HG03039 (cell line): ENCODE measurements around the gene PARD6B.
"Not testable (repeated sequence)": the region's sequence is repeated elsewhere in the genome, so short reads cannot be mapped to it uniquely, and the experiment has no call there.

Experiments used
- ATAC-seq: cut with Tn5 transposase; IDR thresholded peaks from one replicate; pipeline ENCODE4 v1.9.1; 2021; ENCODE audit warnings: mild to moderate bottlenecking, moderate library complexity; ENCODE audit not compliant: unreplicated experiment

Gene PARD6B

GRCh38 chr20:50768991-50769390 lies 37.6 kb downstream of the PARD6B start:
- not testable (repeated sequence) for ATAC-seq

- ATAC-seq = not testable (repeated sequence)
Observed at GRCh38 chr20:50769551-50770085, 38.2 kb downstream of the PARD6B start.

GRCh38 chr20:50771419-50772080 lies 40.2 kb downstream of the PARD6B start:
- not testable (repeated sequence) for ATAC-seq

GRCh38 chr20:50772420-50773185 lies 41.2 kb downstream of the PARD6B start:
- ATAC-seq = no peak

GRCh38 chr20:50774515-50774914 lies 43.1 kb downstream of the PARD6B start:
- ATAC-seq = no peak

GRCh38 chr20:50776122-50776817 lies 44.9 kb downstream of the PARD6B start:
- no peak for ATAC-seq

GRCh38 chr20:50777373-50777772 lies 46.0 kb downstream of the PARD6B start:
- ATAC-seq = no peak

- ATAC-seq = not testable (repeated sequence)
Observed at GRCh38 chr20:50778994-50779393, 47.6 kb downstream of the PARD6B start.

- ATAC-seq = no peak
Observed at GRCh38 chr20:50783390-50783789, 52.0 kb downstream of the PARD6B start.

GRCh38 chr20:50783903-50784302 lies 52.5 kb downstream of the PARD6B start:
- ATAC-seq = no peak

- ATAC-seq = no peak
Observed at GRCh38 chr20:50784464-50784863, 53.1 kb downstream of the PARD6B start.

- no peak for ATAC-seq
Observed at GRCh38 chr20:50786703-50787102, 55.3 kb downstream of the PARD6B start.

- ATAC-seq = no peak
Observed at GRCh38 chr20:50787181-50787580, 55.8 kb downstream of the PARD6B start.

GRCh38 chr20:50788045-50788991 lies 56.9 kb downstream of the PARD6B start:
- no peak for ATAC-seq

- ATAC-seq = no peak
Observed at GRCh38 chr20:50789968-50790650, 58.7 kb downstream of the PARD6B start.

GRCh38 chr20:50790651-50791277 lies 59.4 kb downstream of the PARD6B start:
- ATAC-seq = peak; percentile 39

- ATAC-seq = no peak
Observed at GRCh38 chr20:50792708-50793574, 61.6 kb downstream of the PARD6B start.

GRCh38 chr20:50793575-50794016 lies 62.2 kb downstream of the PARD6B start:
- ATAC-seq = not testable (repeated sequence)
